ENCODE measurements around the gene KCNQ1. TPM values are rescaled to one million over a fixed set of nuclear protein-coding genes. Genes with fewer than 3 reads are reported as not detected.

KCNQ1 gene
- total RNA-seq, 1 experiment from 2014 or later: 2.5 TPM

DNA sequence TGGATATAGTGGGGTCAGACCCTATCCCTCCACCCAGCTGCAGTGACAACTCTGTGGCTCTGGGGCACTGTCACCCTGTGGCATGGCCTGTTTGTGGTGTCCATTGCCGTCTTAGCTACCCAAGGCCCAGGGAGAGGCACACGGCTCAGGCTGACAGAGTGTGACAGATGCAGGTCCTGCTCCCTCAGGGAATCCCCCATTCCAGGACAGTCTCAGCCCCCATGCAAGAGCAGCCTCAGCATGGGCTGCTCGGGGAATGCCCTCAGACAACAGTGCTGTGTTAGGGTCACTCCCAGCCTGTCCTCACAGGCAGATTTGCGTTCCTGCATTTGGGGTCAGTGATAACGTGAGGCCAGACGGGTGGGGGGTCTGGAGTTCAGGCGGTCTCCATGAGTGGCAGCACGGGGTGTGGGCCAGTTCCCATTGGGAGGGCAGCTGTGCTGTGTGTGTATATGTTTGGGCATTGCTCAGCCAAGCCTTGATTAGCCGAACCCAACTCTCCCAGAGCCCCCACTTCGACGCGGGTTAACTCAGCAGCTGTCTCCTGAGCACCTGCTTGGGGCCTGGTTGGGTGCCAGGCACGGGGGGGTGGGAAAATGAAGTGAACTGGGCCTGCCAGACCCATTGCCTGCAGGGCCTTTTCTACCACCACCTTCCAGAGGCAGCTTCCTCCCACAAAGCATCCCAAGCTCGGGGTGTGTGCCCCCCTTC, 260.2 kb downstream of the KCNQ1 start (continued):
- TF ChIP-seq, protein P1, sequence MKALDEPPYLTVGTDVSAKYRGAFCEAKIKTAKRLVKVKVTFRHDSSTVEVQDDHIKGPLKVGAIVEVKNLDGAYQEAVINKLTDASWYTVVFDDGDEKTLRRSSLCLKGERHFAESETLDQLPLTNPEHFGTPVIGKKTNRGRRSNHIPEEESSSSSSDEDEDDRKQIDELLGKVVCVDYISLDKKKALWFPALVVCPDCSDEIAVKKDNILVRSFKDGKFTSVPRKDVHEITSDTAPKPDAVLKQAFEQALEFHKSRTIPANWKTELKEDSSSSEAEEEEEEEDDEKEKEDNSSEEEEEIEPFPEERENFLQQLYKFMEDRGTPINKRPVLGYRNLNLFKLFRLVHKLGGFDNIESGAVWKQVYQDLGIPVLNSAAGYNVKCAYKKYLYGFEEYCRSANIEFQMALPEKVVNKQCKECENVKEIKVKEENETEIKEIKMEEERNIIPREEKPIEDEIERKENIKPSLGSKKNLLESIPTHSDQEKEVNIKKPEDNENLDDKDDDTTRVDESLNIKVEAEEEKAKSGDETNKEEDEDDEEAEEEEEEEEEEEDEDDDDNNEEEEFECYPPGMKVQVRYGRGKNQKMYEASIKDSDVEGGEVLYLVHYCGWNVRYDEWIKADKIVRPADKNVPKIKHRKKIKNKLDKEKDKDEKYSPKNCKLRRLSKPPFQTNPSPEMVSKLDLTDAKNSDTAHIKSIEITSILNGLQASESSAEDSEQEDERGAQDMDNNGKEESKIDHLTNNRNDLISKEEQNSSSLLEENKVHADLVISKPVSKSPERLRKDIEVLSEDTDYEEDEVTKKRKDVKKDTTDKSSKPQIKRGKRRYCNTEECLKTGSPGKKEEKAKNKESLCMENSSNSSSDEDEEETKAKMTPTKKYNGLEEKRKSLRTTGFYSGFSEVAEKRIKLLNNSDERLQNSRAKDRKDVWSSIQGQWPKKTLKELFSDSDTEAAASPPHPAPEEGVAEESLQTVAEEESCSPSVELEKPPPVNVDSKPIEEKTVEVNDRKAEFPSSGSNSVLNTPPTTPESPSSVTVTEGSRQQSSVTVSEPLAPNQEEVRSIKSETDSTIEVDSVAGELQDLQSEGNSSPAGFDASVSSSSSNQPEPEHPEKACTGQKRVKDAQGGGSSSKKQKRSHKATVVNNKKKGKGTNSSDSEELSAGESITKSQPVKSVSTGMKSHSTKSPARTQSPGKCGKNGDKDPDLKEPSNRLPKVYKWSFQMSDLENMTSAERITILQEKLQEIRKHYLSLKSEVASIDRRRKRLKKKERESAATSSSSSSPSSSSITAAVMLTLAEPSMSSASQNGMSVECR (CRISPR knock-in tag; IDR thresholded peaks at IDR 0.05; ENCODE audit: borderline replicate concordance): no peak
- TF ChIP-seq NFYB (CRISPR knock-in tag; conservative IDR thresholded peaks at IDR 0.05; ENCODE audit: low read depth): no peak
- TF ChIP-seq PRRX2 (CRISPR knock-in tag; IDR thresholded peaks at IDR 0.05): no peak
- TF ChIP-seq ZNF263 (CRISPR knock-in tag; IDR thresholded peaks at IDR 0.05; ENCODE audit: low read depth): no peak
- TF ChIP-seq ZNF138 (CRISPR knock-in tag; conservative IDR thresholded peaks at IDR 0.05): no peak
- no peak for TF ChIP-seq SMAD4 (CRISPR knock-in tag; IDR thresholded peaks at IDR 0.05)
- TF ChIP-seq E2F4 (CRISPR knock-in tag; IDR thresholded peaks at IDR 0.05; ENCODE audit: borderline replicate concordance, low read depth): no peak
- TF ChIP-seq, protein P2, sequence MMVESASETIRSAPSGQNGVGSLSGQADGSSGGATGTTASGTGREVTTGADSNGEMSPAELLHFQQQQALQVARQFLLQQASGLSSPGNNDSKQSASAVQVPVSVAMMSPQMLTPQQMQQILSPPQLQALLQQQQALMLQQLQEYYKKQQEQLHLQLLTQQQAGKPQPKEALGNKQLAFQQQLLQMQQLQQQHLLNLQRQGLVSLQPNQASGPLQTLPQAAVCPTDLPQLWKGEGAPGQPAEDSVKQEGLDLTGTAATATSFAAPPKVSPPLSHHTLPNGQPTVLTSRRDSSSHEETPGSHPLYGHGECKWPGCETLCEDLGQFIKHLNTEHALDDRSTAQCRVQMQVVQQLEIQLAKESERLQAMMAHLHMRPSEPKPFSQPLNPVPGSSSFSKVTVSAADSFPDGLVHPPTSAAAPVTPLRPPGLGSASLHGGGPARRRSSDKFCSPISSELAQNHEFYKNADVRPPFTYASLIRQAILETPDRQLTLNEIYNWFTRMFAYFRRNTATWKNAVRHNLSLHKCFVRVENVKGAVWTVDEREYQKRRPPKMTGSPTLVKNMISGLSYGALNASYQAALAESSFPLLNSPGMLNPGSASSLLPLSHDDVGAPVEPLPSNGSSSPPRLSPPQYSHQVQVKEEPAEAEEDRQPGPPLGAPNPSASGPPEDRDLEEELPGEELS (CRISPR knock-in tag; IDR thresholded peaks at IDR 0.05): no peak
- TF ChIP-seq E2F5 (CRISPR knock-in tag; IDR thresholded peaks at IDR 0.05): no peak
- no peak for TF ChIP-seq PRDM15 (CRISPR knock-in tag; IDR thresholded peaks at IDR 0.05)
- TF ChIP-seq ZNF532 (CRISPR knock-in tag; IDR thresholded peaks at IDR 0.05; ENCODE audit: borderline replicate concordance): no peak
- TF ChIP-seq NR3C1 (CRISPR knock-in tag; conservative IDR thresholded peaks at IDR 0.05; ENCODE audit: low read depth): no peak
- TF ChIP-seq USF1 (CRISPR knock-in tag; IDR thresholded peaks at IDR 0.05): no peak

All from WTC11 (cell line).